Colonic mucosa (tissue), 4 donors: Measurements from ENCODE around the gene MPDU1. TPM values are rescaled to one million over a fixed set of nuclear protein-coding genes. Genes with fewer than 3 reads are reported as not detected.
A peak's percentile ranks its signal among the peaks of the same experiment; 100 is the strongest.

ENCODE experiments used
- DNase-seq: peaks from one replicate; pipeline ENCODE4 v3.0.0-alpha.2; 2020
- H3K27ac ChIP-seq: fragments of 200-600 bp; one replicate; pipeline ENCODE4 v1.8.0; 2021
- H3K27me3 ChIP-seq: fragments of 200-600 bp; one replicate; pipeline ENCODE4 v1.8.0; 2021
- H3K36me3 ChIP-seq: fragments of 200-600 bp; one replicate; pipeline ENCODE4 v1.8.0; 2021
- H3K4me1 ChIP-seq: fragments of 200-600 bp; one replicate; pipeline ENCODE4 v1.8.0; 2021; ENCODE audit warnings: mild to moderate bottlenecking
- H3K4me3 ChIP-seq: fragments of 200-600 bp; one replicate; pipeline ENCODE4 v1.8.0; 2021
- H3K9ac ChIP-seq, 2 donors: one replicate each; pipeline ENCODE4 v1.7.0; 2013; ENCODE audit warnings: control low read depth in 2 of 2, low read depth in 2 of 2, low read length in 2 of 2
- H3K9me3 ChIP-seq: fragments of 200-600 bp; one replicate; pipeline ENCODE4 v1.8.0; 2021
- CTCF ChIP-seq: fragments of 200-600 bp; IDR thresholded peaks from one replicate; pipeline ENCODE4 v1.8.0; 2022; ENCODE audit warnings: antibody characterized with exemption, mild to moderate bottlenecking
- intact Hi-C: fragments of 100-400 bp; cut with DNase I; formaldehyde crosslinking; loops from one replicate; pipeline ENCODE4 v1.14.1; 2022
- total RNA-seq, 2 donors: library from RNA; stranded (reverse); fragmentation: NEBNext Ultra II Directional in 1 of 2; extraction: Animal tissue kit (Norgen Biotek cat#: 25700) in 1 of 2; gene quantifications; one replicate each; pipeline ENCODE4 v1.2.1, GENCODE V29; 2021
- donor health status: healthy.
- donor health status: DM: no; HTN: no; CAD: no.
- donor health status: DM: no; HTN: no; CAD: no.

Gene MPDU1
- total RNA-seq, 2 donors from 2014 or later = 80.1 to 111 TPM

- no peak overlapping the region for H3K9ac ChIP-seq
- no peak for DNase-seq
- no peaks in the 10 kb centered on the region for H3K9me3 ChIP-seq
- no peak overlapping the region for H3K27ac ChIP-seq
- H3K4me1 ChIP-seq = peaks cover 12% of the 10 kb centered on the region
- no peaks in the 10 kb centered on the region for H3K27me3 ChIP-seq
- intact Hi-C loops = no loop called here
- peaks cover 29% of the 10 kb centered on the region for H3K36me3 ChIP-seq
- H3K4me3 ChIP-seq = no peak overlapping the region
- TF ChIP-seq CTCF = no peak
Measured at GRCh38 chr17:7575959-7576358, 7.7 kb upstream of the MPDU1 start.

DNA sequence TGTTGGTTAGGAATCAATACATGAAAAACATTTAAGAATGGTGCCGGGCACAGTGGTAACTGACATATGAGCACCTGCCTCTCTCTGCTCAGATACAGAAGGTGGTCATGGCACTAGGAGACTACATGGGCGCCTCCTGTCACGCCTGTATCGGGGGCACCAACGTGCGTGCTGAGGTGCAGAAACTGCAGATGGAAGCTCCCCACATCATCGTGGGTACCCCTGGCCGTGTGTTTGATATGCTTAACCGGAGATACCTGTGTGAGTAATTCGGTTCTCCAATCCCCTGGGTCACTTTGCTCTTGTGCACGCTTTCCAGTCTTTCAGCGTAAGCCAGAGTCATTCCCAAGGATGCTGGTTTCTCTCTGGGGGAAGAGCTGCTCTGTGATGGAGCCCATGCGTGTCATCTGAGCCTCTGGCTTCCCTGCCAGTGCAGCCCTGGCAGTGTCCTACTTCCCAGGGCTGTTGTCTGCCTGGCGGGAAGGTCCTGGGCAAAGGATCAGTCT lies 7.2 kb upstream of the MPDU1 start:
- Histone ChIP-seq H3K36me3 (peaks cover 29% of the 10 kb centered on the region), H3K4me1 (peaks cover 12% of the 10 kb centered on the region)
- TF ChIP-seq CTCF = no peak

GRCh38 chr17:7577327-7578199 lies 6.1 kb upstream of the MPDU1 start:
- intact Hi-C loops = no loop called here
- no peak overlapping the region for H3K4me3 ChIP-seq
- H3K27ac ChIP-seq = peak overlapping the region; percentile 78
- DNase-seq = no peak
- TF ChIP-seq CTCF = no peak
- H3K27me3 ChIP-seq = no peaks in the 10 kb centered on the region
- no peak overlapping the region for H3K9ac ChIP-seq
- H3K4me1 ChIP-seq = peaks cover 12% of the 10 kb centered on the region
- peaks cover 29% of the 10 kb centered on the region for H3K36me3 ChIP-seq
- H3K9me3 ChIP-seq = no peaks in the 10 kb centered on the region

More for the DNA sequence above, 7.2 kb upstream of the MPDU1 start:
- Histone ChIP-seq H3K27me3 (no peaks in the 10 kb centered on the region), H3K9me3 (no peaks in the 10 kb centered on the region), H3K9ac (no peak overlapping the region), H3K4me3 (no peak overlapping the region), H3K27ac (no peak overlapping the region)
- DNase-seq = no peak
- intact Hi-C loops = no loop called here

GRCh38 chr17:7579001-7579833 lies 4.4 kb upstream of the MPDU1 start, which contains the start of gene CD68:
CD68 (plus strand) TSS chr17:7579638; CDS start chr17:7579678, 40 bp downstream.
- peak; percentile 80 for DNase-seq
- Histone ChIP-seq H3K9me3 (no peaks in the 10 kb centered on the region), H3K27ac (peak within 1 kb of the TSS; percentile 78), H3K9ac (peak within 1 kb of the TSS; percentile 48 to 85), H3K4me3 (peak within 1 kb of the TSS; percentile 15), H3K4me1 (peaks cover 15% of the 10 kb centered on the region), H3K27me3 (no peaks in the 10 kb centered on the region), H3K36me3 (peaks cover 29% of the 10 kb centered on the region)
- intact Hi-C loops = no loop called here
- TF ChIP-seq CTCF = no peak
